WTC11 (cell line): Measurements from ENCODE around the gene RNF146. TPM values are rescaled to one million over a fixed set of nuclear protein-coding genes. Genes with fewer than 3 reads are reported as not detected.

Source experiments
- ATAC-seq: fragments of 200-7000 bp; cut with Tn5 transposase; 2 replicates; pipeline ENCODE4 v1.10.0; 2021; ENCODE audit warnings: mild to moderate bottlenecking, moderate library complexity
- CTCF ChIA-PET: fragments of 300-600 bp; sonication (Branson Sonifier 250); formaldehyde crosslinking; loops from one replicate; lab custom pipeline; 2021; ENCODE audit warnings: antibody characterized with exemption; lab: Charles Lee
- POLR2A ChIA-PET: fragments of 350-600 bp; sonication (Branson Sonifier 250); formaldehyde crosslinking; loops from one replicate; lab custom pipeline; 2021; ENCODE audit warnings: antibody characterized with exemption; lab: Charles Lee
- DNase-seq: peaks from one replicate; pipeline ENCODE4 v3.0.0; 2021; ENCODE audit warnings: low spot score
- H3K27ac Mint-ChIP-seq: 2 replicates; pipeline ENCODE4 v1.8.0; 2021; ENCODE audit warnings: mixed read lengths
- H3K27me3 Mint-ChIP-seq: 2 replicates; pipeline ENCODE4 v1.8.0; 2021; ENCODE audit warnings: low read depth, mild to moderate bottlenecking, moderate library complexity, mixed read lengths
- H3K36me3 Mint-ChIP-seq: 2 replicates; pipeline ENCODE4 v1.8.0; 2021; ENCODE audit warnings: mixed read lengths
- H3K4me1 Mint-ChIP-seq: 2 replicates; pipeline ENCODE4 v1.8.0; 2022; ENCODE audit warnings: mixed read lengths
- H3K4me3 Mint-ChIP-seq: 2 replicates; pipeline ENCODE4 v1.8.0; 2021; ENCODE audit warnings: mild to moderate bottlenecking, moderate library complexity, mixed read lengths
- H3K9me3 Mint-ChIP-seq: 2 replicates; pipeline ENCODE4 v1.8.0; 2021; ENCODE audit warnings: mixed read lengths
- CBFB ChIP-seq: sonication (generic); formaldehyde crosslinking; IDR thresholded peaks from 2 replicates; pipeline ENCODE4 v1.8.1; 2022; ENCODE audit warnings: mild to moderate bottlenecking, low read depth, missing genetic modification reagents
- ELF4 ChIP-seq: sonication (generic); formaldehyde crosslinking; IDR thresholded peaks from 2 replicates; pipeline ENCODE4 v1.8.1; 2022; ENCODE audit warnings: low read depth, mild to moderate bottlenecking, moderate library complexity, missing genetic modification reagents
- EMX1 ChIP-seq: fragments of 250-450 bp; sonication (Bioruptor Pico); IDR thresholded peaks from 2 replicates; pipeline ENCODE4 v1.8.0; 2021; ENCODE audit warnings: mild to moderate bottlenecking
- ETV6 ChIP-seq: sonication (generic); formaldehyde crosslinking; IDR thresholded peaks from 2 replicates; pipeline ENCODE4 v1.8.1; 2022; ENCODE audit warnings: mild to moderate bottlenecking, missing genetic modification reagents
- GTF2I ChIP-seq: fragments of 250-450 bp; sonication (Bioruptor Pico); conservative IDR thresholded peaks from 2 replicates; pipeline ENCODE4 v1.4.0; 2021; ENCODE audit warnings: mild to moderate bottlenecking
- KAT7 ChIP-seq: sonication (generic); formaldehyde crosslinking; IDR thresholded peaks from 2 replicates; pipeline ENCODE4 v1.8.1; 2023; ENCODE audit warnings: missing genetic modification reagents, mild to moderate bottlenecking, borderline replicate concordance
- TP53 ChIP-seq: sonication (generic); formaldehyde crosslinking; IDR thresholded peaks from 2 replicates; pipeline ENCODE4 v1.8.1; 2023; ENCODE audit warnings: mild to moderate bottlenecking, missing genetic modification reagents
- ZNF121 ChIP-seq: sonication (generic); formaldehyde crosslinking; IDR thresholded peaks from 2 replicates; pipeline ENCODE4 v1.8.0; 2023; ENCODE audit warnings: missing genetic modification reagents
- ZNF232 ChIP-seq: sonication (generic); formaldehyde crosslinking; IDR thresholded peaks from 2 replicates; pipeline ENCODE4 v1.8.0; 2022; ENCODE audit warnings: mild to moderate bottlenecking, missing genetic modification reagents
- ZNF423 ChIP-seq: fragments of 250-450 bp; sonication (Bioruptor Pico); IDR thresholded peaks from 2 replicates; pipeline ENCODE4 v2.1.2; 2022; ENCODE audit warnings: mild to moderate bottlenecking, moderate library complexity
- ZNF671 ChIP-seq: fragments of 250-450 bp; sonication (Bioruptor Pico); IDR thresholded peaks from 2 replicates; pipeline ENCODE4 v1.8.0; 2021; ENCODE audit warnings: mild to moderate bottlenecking
- total RNA-seq: library from RNA; stranded (reverse); gene quantifications from 3 replicates; pipeline ENCODE4 v1.2.3, GENCODE V29; 2021
- TF ChIP-seq, protein P1 (sequence below): sonication (generic); formaldehyde crosslinking; IDR thresholded peaks from 2 replicates; pipeline ENCODE4 v1.8.0; 2022; ENCODE audit warnings: mild to moderate bottlenecking, missing genetic modification reagents
- TF ChIP-seq, protein P2 (sequence below): sonication (generic); formaldehyde crosslinking; IDR thresholded peaks from 2 replicates; pipeline ENCODE4 v1.8.0; 2022; ENCODE audit warnings: missing genetic modification reagents
- TF ChIP-seq, protein P3 (sequence below): fragments of 250-450 bp; sonication (Bioruptor Pico); IDR thresholded peaks from 2 replicates; pipeline ENCODE4 v1.9.0; 2021; ENCODE audit warnings: mild to moderate bottlenecking
- TF ChIP-seq, protein P4 (sequence below): sonication (generic); formaldehyde crosslinking; IDR thresholded peaks from 2 replicates; pipeline ENCODE4 v1.8.1; 2022; ENCODE audit warnings: mild to moderate bottlenecking, moderate library complexity, missing genetic modification reagents
- TF ChIP-seq, protein P5 (sequence below): fragments of 250-450 bp; sonication (Bioruptor Pico); IDR thresholded peaks from 2 replicates; pipeline ENCODE4 v1.9.0; 2021; ENCODE audit warnings: moderate library complexity, mild to moderate bottlenecking, inconsistent platforms, borderline replicate concordance
- TF ChIP-seq, protein P6 (sequence below): sonication (generic); formaldehyde crosslinking; IDR thresholded peaks from 2 replicates; pipeline ENCODE4 v1.8.1; 2022; ENCODE audit warnings: low read depth, mild to moderate bottlenecking, moderate library complexity, missing genetic modification reagents, borderline replicate concordance
- TF ChIP-seq, protein P7 (sequence below): sonication (generic); formaldehyde crosslinking; IDR thresholded peaks from 2 replicates; pipeline ENCODE4 v1.8.0; 2023; ENCODE audit warnings: missing genetic modification reagents, mild to moderate bottlenecking, borderline replicate concordance
- TF ChIP-seq, protein P8 (sequence below): sonication (generic); formaldehyde crosslinking; IDR thresholded peaks from 2 replicates; pipeline ENCODE4 v1.8.1; 2023; ENCODE audit warnings: mild to moderate bottlenecking, missing genetic modification reagents

The RNF146 gene
- total RNA-seq, 1 experiment from 2014 or later: 27.3 TPM

DNA sequence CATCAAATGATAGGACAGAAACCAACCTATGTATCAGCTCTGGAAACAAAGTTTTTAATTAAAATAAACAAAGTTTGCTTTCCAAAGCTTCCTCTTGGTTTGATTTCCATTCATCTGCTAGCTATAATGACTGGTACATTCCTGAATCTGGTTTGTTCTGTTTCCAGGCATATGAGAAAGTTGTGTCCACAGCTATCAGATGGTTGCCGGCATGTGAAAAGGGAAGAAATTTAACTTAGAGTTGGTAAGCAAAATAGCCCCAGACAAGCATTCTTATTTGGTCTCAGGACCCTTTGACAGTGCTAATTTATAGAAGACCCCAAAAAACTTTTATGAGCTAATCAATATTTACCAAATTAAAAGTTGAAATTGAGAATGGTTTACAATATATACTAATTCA is 3.8 kb upstream of the RNF146 start:
- Mint-ChIP-seq H3K4me3 (no peak overlapping the region), H3K27ac (no peak overlapping the region), H3K9me3 (no peaks in the 10 kb centered on the region), H3K4me1 (peaks cover 8% of the 10 kb centered on the region), H3K36me3 (no peaks in the 10 kb centered on the region), H3K27me3 (no peaks in the 10 kb centered on the region; the same call in 1 of the 2 replicates)
- ATAC-seq: no peak
- CTCF ChIA-PET: no interaction called here
- TF ChIP-seq ZNF671 (no peak), ETV6 (CRISPR knock-in tag) (no peak), ZNF121 (CRISPR knock-in tag) (no peak), ELF4 (CRISPR knock-in tag) (no peak), TP53 (CRISPR knock-in tag) (no peak), KAT7 (CRISPR knock-in tag) (no peak), GTF2I (CRISPR knock-in tag) (no peak), CBFB (CRISPR knock-in tag) (no peak), ZNF423 (CRISPR knock-in tag) (no peak), ZNF232 (CRISPR knock-in tag) (no peak), EMX1 (no peak)
- TF ChIP-seq, protein P1, sequence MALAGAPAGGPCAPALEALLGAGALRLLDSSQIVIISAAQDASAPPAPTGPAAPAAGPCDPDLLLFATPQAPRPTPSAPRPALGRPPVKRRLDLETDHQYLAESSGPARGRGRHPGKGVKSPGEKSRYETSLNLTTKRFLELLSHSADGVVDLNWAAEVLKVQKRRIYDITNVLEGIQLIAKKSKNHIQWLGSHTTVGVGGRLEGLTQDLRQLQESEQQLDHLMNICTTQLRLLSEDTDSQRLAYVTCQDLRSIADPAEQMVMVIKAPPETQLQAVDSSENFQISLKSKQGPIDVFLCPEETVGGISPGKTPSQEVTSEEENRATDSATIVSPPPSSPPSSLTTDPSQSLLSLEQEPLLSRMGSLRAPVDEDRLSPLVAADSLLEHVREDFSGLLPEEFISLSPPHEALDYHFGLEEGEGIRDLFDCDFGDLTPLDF (CRISPR knock-in tag): no peak
- TF ChIP-seq, protein P2, sequence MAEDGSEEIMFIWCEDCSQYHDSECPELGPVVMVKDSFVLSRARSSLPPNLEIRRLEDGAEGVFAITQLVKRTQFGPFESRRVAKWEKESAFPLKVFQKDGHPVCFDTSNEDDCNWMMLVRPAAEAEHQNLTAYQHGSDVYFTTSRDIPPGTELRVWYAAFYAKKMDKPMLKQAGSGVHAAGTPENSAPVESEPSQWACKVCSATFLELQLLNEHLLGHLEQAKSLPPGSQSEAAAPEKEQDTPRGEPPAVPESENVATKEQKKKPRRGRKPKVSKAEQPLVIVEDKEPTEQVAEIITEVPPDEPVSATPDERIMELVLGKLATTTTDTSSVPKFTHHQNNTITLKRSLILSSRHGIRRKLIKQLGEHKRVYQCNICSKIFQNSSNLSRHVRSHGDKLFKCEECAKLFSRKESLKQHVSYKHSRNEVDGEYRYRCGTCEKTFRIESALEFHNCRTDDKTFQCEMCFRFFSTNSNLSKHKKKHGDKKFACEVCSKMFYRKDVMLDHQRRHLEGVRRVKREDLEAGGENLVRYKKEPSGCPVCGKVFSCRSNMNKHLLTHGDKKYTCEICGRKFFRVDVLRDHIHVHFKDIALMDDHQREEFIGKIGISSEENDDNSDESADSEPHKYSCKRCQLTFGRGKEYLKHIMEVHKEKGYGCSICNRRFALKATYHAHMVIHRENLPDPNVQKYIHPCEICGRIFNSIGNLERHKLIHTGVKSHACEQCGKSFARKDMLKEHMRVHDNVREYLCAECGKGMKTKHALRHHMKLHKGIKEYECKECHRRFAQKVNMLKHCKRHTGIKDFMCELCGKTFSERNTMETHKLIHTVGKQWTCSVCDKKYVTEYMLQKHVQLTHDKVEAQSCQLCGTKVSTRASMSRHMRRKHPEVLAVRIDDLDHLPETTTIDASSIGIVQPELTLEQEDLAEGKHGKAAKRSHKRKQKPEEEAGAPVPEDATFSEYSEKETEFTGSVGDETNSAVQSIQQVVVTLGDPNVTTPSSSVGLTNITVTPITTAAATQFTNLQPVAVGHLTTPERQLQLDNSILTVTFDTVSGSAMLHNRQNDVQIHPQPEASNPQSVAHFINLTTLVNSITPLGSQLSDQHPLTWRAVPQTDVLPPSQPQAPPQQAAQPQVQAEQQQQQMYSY (CRISPR knock-in tag): no peak
- TF ChIP-seq, protein P3, sequence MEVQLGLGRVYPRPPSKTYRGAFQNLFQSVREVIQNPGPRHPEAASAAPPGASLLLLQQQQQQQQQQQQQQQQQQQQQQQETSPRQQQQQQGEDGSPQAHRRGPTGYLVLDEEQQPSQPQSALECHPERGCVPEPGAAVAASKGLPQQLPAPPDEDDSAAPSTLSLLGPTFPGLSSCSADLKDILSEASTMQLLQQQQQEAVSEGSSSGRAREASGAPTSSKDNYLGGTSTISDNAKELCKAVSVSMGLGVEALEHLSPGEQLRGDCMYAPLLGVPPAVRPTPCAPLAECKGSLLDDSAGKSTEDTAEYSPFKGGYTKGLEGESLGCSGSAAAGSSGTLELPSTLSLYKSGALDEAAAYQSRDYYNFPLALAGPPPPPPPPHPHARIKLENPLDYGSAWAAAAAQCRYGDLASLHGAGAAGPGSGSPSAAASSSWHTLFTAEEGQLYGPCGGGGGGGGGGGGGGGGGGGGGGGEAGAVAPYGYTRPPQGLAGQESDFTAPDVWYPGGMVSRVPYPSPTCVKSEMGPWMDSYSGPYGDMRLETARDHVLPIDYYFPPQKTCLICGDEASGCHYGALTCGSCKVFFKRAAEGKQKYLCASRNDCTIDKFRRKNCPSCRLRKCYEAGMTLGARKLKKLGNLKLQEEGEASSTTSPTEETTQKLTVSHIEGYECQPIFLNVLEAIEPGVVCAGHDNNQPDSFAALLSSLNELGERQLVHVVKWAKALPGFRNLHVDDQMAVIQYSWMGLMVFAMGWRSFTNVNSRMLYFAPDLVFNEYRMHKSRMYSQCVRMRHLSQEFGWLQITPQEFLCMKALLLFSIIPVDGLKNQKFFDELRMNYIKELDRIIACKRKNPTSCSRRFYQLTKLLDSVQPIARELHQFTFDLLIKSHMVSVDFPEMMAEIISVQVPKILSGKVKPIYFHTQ (CRISPR knock-in tag): no peak
- TF ChIP-seq, protein P4, sequence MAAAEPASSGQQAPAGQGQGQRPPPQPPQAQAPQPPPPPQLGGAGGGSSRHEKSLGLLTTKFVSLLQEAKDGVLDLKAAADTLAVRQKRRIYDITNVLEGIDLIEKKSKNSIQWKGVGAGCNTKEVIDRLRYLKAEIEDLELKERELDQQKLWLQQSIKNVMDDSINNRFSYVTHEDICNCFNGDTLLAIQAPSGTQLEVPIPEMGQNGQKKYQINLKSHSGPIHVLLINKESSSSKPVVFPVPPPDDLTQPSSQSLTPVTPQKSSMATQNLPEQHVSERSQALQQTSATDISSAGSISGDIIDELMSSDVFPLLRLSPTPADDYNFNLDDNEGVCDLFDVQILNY (CRISPR knock-in tag): no peak
- TF ChIP-seq, protein P5, sequence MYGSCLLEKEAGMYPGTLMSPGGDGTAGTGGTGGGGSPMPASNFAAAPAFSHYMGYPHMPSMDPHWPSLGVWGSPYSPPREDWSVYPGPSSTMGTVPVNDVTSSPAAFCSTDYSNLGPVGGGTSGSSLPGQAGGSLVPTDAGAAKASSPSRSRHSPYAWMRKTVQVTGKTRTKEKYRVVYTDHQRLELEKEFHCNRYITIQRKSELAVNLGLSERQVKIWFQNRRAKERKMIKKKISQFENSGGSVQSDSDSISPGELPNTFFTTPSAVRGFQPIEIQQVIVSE (CRISPR knock-in tag): no peak
- TF ChIP-seq, protein P6, sequence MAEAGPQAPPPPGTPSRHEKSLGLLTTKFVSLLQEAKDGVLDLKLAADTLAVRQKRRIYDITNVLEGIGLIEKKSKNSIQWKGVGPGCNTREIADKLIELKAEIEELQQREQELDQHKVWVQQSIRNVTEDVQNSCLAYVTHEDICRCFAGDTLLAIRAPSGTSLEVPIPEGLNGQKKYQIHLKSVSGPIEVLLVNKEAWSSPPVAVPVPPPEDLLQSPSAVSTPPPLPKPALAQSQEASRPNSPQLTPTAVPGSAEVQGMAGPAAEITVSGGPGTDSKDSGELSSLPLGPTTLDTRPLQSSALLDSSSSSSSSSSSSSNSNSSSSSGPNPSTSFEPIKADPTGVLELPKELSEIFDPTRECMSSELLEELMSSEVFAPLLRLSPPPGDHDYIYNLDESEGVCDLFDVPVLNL (CRISPR knock-in tag): no peak
- TF ChIP-seq, protein P7, sequence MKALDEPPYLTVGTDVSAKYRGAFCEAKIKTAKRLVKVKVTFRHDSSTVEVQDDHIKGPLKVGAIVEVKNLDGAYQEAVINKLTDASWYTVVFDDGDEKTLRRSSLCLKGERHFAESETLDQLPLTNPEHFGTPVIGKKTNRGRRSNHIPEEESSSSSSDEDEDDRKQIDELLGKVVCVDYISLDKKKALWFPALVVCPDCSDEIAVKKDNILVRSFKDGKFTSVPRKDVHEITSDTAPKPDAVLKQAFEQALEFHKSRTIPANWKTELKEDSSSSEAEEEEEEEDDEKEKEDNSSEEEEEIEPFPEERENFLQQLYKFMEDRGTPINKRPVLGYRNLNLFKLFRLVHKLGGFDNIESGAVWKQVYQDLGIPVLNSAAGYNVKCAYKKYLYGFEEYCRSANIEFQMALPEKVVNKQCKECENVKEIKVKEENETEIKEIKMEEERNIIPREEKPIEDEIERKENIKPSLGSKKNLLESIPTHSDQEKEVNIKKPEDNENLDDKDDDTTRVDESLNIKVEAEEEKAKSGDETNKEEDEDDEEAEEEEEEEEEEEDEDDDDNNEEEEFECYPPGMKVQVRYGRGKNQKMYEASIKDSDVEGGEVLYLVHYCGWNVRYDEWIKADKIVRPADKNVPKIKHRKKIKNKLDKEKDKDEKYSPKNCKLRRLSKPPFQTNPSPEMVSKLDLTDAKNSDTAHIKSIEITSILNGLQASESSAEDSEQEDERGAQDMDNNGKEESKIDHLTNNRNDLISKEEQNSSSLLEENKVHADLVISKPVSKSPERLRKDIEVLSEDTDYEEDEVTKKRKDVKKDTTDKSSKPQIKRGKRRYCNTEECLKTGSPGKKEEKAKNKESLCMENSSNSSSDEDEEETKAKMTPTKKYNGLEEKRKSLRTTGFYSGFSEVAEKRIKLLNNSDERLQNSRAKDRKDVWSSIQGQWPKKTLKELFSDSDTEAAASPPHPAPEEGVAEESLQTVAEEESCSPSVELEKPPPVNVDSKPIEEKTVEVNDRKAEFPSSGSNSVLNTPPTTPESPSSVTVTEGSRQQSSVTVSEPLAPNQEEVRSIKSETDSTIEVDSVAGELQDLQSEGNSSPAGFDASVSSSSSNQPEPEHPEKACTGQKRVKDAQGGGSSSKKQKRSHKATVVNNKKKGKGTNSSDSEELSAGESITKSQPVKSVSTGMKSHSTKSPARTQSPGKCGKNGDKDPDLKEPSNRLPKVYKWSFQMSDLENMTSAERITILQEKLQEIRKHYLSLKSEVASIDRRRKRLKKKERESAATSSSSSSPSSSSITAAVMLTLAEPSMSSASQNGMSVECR (CRISPR knock-in tag): no peak
- TF ChIP-seq, protein P8, sequence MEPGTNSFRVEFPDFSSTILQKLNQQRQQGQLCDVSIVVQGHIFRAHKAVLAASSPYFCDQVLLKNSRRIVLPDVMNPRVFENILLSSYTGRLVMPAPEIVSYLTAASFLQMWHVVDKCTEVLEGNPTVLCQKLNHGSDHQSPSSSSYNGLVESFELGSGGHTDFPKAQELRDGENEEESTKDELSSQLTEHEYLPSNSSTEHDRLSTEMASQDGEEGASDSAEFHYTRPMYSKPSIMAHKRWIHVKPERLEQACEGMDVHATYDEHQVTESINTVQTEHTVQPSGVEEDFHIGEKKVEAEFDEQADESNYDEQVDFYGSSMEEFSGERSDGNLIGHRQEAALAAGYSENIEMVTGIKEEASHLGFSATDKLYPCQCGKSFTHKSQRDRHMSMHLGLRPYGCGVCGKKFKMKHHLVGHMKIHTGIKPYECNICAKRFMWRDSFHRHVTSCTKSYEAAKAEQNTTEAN: no peak
- DNase-seq: no peak
- POLR2A ChIA-PET: no interaction called here
